NOMO-1 (cell line): Measurements from ENCODE around the gene CNIH3.
"Not testable (repeated sequence)": the region's sequence is repeated elsewhere in the genome, so short reads cannot be mapped to it uniquely, and the experiment has no call there.

Experiments
- DNase-seq, 2 experiments: peaks; one replicate each; lab custom pipeline; 2025; ENCODE audit not compliant: unreplicated experiment in 2 of 2; lab: John Stamatoyannopoulos, UW

Gene CNIH3

DNA sequence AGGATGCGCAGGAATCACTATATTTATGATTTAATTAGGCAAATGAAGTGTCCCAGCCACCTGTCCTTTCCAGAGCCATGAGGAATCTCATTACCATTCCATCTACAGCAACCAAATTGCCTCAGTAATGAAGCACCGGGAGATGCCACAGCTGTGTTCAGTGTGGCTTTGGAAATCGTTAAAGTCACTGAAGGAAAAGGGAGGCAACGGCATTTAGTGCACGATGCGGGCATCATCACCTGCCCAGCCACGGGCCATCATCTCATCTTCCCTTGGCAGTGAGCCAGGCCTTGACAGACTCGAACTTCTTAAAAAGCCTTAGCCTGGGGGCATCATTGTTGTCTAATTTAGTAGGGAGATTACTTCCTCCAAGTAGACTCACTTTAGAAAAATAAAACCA is 67.8 kb downstream of the CNIH3 start:
- no peak for DNase-seq

DNA sequence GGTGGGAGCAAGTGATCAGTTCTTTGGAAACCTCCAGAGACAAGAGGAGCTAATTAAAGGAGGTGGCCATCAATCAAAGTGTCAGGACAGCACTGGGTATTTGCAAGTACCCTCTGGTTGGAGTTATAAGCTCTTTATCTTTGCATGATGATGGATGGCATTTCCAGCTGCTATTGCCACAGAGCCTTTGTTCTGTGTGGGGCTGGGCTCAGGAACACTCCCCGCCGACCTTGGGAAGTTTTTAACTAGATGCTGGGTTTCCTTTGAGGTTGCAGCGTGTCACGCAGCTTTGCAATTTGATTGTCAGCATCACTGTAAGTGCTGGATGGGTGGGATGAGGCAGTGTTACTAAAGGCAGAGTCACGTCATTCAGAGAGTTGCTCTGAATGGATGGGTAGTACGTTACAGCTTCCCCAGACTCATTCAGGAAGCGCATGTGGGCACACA is 68.9 kb downstream of the CNIH3 start:
- no peak for DNase-seq

DNA sequence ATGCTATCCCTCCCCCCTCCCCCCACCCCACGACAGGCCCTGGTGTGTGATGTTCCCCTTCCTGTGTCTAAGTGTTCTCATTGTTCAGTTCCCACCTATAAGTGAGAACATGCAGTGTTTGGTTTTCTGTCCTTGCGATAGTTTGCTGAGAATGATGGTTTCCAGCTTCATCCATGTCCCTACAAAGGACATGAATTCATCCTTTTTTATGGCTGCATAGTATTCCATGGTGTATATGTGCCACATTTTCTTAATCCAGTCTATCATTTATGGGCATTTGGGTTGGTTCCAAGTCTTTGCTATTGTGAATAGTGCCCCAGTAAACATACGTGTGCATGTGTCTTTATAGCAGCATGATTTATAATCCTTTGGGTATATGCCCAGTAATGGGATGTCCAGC is 70.0 kb downstream of the CNIH3 start:
- DNase-seq = not testable (repeated sequence)

DNA sequence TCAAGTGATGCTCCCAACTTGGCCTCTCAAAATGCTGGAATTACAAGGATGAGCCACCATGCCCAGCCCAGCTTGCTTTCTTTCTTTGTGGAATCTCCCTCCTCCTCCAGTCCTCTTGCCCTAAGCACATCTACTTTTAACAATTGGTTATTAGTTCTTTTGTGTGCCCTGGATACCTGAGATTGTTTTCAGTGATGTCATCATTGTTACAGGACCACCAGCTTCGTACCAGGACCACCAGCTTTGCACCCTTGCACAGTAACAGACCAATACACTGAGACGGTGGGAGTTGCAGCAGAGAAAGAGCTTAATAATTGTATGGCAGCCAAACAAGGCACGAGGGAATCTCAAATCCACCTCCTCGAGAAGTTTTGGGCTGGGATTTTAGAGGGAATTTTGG is 71.3 kb downstream of the CNIH3 start:
- DNase-seq = no peak

DNA sequence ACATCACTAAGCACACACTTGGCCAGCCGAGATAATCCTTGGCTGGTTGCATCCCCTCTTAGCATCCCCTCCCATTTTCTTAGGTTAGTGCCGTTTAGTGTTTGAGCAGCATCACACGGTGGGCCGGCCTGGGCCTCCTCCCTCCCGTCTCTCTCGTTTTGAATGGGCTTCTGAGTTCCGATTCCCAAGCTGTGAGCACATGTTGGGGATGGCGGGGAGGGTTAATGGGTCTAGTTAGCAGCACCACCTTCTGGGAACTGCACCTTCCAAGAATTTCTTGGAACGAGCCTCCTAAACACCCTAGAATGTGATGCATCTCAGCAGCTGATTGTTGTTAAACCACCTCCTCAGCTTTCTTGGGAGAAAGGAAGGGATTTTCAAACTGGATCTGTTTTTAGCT is 73.3 kb downstream of the CNIH3 start:
- no peak for DNase-seq

DNA sequence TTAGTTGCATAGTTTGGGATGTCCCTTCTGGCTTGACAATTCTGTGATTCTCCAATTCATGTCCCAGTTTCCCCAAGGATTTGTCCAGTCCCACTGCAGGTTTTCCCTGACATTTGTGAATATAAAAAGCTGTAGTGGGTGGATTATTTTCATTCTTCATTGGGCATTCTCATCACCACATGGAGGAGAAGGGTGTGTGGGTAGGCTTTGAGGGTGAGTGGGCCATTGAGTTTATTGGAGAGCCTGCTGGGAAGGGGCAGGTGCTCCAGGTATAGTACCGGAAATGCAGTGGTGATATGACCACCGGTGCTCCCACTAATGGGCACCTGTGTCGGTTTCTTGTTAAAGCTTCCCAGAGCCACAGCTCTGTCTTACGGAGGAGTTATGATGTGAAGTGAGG is 74.5 kb downstream of the CNIH3 start:
- DNase-seq = no peak

DNA sequence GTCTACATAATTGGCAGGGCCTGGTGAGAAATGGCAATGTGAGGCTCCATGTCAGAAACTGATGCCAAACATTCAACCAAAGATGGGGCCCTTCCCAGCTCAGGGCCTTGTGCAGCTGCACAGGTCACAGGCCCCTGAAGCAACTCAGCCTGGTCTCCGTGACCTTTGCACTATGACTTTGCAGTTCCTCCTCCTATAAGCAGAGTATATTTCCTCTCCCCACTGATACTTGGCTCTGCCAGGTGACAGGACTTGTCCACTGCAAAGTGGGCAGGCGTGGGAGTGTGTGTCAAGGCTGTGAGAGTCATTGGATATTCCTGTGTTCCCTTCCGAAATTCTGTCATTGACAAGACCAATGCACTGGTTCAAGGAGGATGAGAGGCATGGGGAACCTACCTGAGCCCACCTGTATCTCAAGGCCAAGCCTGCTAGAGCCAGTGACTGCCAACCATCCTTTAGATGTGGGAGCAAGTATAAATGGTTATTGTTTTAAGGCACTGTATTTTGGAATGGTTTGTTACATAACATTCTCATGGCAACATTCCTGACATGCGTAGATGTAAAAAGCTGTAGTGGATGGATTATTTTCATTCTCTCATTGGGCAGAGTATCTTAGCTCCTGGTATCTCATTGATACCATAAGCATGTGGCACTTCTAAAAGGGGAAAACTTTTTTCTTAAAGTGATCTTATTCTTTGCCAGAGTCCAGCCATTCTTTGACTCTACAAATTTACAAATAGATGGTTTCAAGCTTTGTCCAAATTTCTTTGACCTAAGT is 75.2 kb downstream of the CNIH3 start:
- no peak for DNase-seq

DNA sequence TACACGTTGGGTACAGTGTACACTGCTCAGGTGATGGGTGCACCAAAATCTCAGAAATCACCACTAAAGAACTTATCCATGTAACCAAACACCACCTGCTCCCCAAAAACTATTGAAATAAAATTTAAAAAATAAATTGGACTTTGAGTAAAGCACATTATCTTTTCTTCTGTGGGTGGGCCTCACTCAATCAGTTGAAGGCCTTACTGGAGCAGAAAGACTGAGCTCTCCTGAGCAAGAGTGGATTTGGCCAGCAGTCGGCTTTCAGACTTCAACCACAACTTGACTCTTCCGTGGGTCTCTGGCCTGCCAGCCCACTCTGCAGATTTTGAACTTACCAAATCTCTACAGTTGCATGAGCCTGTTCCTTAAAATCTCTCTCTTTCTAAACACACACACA is 78.9 kb downstream of the CNIH3 start:
- no peak for DNase-seq

DNA sequence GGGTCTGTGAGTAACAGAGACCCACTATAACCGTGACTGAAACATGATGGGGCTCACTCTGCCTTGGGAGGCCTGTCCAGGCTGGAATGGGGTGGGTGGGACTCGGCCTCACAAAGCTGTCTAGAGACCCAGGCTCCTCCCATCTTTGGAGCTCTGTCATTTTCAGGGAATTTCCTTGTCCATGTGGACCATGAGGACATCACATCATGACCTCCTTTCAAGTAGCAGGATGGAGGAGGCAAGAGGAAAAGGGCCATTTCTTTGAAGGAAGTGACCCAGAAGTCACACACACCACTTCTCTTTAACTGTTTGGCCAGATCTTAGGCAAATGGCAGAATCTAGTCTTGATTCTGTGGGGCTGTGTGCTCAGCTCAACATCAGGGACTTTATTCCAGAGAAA is 79.9 kb downstream of the CNIH3 start:
- DNase-seq = no peak

DNA sequence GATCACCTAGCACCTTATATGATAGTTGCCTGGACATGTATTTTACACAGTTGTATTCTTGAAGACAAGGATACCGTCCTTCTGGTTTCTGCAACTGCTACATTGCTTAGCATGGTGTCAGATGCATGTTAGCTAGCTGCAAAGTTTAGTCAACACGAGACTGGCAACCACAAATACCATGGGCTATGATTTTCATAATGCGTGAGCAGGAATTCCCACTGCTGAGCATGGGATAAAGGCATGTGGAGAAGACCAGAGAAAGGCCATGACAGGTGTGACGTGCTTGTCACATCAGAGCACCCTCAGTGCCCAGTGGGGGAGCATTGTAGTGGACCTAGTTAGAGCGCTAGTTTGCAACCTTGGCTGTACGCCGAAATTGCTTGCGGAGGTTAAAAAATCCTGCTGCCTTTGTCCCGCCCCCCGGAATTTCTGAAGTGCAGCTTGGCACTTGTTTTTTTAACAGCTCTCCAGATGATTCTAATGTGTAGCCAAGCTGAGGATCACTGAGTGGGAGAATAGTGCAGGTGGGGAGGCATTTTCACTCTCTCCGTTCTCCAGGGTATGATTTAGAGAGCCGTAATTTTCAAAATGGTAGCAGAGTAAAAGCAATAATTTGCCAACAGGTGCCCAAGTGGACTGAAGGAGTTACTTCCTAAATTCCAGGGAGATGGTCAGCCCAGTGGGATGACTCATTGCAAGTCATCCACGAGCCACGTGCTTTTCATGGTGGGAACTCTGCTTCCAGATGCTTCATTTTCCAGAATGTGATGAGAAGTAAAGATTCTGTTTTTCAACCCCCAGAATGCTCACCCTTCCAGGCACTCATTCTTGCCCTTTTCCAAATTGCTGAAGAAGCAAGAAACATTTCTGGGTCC is 81.0 kb downstream of the CNIH3 start:
- no peak for DNase-seq

DNA sequence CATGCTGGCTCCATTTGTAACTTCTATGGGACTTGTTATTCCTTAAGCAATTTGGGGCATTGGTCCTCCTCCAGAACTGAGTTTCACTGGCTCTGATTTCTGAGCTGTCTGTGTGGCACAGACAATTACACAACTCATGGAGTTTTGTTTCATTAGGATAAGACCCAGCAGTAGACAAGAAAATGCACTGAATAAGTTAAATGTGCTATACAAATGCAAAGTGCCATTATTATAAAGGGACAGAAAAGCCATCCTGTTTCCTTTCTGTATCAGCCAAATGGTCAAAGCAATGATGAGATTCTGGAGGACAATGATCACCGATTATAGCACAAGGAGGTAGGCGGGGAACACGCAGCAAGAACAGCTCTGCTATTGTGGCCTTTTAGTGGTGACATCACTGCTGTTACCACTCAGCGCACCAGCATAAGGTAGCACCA is 81.9 kb downstream of the CNIH3 start:
- DNase-seq = no peak

DNA sequence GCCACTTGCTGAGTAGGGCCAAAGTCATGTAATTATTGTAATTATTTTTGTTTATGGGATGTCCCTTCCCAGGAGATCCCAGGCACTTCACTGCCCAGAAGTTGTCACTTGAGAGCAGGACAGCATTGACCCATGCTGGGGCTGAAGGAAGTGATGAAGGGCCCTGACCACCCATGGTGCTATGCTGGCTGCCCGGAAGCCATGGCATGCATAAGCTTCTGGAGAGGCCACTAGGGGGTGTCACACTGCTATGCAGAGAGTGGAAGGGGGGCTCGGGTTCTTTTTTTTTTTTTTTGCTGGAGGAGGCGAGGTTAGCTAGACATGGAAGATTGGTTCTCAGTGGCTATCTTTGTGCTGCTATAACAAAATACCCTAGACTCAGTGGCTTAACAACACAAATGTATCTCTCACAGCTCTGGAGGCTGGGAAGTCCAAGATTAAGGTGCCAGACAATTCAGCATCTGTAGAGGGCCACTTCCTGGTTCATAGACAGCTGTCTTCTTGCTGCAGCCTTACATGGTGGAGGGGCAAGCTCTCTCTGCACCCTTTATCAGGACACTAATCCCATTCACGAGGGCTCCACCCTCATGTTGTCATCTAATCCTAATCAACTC is 84.9 kb downstream of the CNIH3 start:
- DNase-seq = no peak

DNA sequence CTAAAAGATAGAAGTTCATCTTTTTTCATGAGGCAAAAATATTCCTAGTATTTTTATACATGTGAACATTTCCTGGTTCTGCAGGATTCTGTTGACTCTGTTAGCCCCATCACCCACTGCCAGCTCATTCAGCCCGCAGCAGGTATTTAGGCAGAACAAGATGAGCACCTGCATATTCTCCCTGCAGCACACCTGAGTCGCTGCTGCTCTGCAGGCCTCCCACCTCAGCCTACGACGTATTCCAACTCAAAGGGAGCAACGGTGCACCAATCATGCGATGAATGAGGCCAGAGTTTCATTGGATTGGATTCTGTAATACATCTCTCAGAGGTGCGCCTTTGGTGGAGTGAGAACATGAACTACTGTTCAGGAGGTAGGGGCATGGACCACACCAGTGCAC is 87.6 kb downstream of the CNIH3 start:
- no peak for DNase-seq

DNA sequence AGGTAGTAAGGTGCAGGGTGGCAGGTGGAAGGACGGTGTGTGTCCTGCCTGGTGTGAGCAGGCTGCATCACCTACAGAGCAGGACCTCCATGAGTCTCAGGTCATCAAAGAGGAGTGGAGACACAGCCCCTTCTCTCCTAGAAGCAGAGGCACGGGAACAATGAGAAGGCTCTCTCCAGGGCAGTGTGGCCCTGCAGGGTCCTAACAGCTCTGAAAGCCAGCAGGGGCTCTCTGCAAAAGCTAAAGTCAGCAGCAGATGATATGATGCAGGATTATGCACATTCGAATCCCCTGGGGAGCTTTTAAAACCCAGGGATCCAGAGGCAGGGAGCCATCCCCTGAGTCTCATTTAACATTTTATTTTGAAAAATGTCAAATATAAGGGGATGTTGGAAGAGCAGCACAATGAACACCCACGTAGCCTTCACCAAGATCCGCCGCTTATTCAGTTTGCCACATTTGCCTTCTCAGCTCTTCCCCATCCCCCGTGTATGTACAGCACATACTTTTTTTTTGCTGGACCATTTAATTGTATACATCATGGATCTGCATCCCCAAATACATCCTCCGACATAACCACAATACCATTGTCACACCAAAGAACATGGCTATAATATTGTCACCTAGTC is 88.1 kb downstream of the CNIH3 start:
- no peak for DNase-seq

DNA sequence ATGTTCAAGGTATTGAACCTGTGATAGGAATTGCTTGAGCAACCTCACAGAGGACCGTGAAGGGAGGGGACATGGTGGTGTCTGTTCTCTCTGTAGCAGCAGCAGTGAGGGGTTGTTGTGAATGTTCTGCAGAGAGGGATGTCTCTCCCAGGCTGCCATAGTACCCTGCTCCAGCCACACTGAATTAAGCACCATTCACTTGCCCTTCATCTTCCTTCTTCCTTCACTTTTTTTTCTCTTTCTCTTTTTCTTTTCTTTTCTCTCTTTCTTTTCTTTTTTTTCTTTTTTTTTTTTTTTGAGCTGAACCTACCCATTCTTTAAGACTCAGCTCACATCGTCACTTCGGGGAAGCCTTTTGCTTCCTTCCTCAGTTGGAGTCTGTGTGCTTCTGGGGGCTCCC is 89.5 kb downstream of the CNIH3 start:
- no peak for DNase-seq

DNA sequence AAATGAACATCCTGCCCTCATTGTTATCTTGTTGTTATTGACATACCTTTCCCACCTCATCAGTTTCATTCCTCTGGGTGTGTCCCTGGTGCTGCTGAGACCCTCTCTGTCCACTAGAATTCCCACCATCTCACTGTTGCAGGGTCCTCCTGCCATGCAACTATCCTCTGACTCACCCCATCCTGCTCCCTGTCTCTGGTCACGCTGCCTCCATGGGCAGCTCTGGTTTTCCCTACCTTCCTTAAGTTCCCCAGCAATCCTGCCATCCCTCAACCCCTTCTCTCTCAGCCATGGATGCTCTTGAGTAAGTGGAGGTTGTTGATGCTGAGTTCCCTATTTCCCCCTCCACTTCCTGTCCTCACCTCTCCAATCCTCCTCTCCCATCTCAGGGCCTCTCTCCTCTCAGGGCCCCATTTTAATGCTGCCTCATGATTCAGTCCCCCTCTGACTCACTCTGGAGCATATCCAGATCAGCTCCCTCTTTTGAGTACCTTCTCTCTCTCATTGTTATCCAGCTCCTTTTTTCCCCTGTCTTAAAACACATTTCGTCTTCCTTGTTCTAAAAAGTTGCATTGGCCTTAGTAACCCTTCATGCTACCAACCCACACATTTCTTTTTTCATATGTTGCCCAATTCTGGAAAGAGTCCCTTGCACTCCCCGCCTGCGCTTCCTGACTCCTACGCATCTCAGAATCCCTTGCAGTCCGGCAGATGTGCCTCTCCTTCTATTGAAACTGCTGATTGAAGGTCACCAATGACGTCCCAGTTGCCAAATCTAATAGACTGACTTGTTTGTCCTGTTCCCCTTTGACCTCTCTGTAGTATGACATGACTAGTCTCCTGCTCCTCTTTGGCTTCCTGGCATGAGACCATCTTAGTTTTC is 92.0 kb downstream of the CNIH3 start:
- DNase-seq = no peak

DNA sequence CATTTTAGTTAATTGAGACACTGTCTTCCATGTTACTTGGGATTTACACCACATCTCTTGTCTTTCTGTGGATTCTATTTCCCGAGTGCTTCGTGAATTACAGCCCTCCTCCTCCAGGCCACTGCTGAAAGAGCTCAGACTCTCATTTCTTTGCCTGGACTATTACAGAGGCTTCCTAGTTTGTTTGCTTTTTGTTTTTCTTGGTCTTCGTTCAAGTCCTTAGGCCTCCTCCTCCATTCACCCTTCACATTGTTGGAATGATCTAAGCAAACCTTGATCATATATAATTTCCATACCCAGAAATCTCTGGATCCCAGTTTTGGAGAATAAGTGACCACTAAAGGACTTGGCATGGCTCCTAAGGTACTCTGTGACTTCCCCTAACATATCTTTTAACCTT is 94.1 kb downstream of the CNIH3 start:
- no peak for DNase-seq

DNA sequence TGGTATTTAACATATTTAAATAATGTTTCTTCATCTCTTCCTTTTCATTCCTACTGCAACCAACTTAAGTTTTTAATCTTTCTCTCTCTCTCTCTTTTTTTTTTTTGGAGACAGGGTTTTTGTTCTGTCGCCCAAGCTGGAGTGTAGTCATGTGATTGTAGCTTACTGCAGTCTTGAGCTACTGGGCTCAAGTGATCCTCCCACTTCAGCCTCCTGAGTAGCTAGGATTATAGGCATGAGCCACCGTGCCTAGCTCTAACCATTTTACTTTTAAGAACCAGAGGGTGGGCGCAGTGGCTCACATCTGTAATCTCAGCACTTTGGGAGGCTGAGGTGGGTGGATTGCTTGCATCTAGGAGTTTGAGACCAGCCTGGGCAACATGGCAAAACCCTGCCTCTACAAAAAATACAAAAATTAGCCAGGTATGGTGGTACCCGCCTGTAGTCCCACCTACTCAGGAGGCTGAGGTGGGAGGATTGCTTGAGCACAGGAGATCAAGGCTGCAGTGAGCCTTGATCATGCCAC is 95.2 kb downstream of the CNIH3 start:
- DNase-seq = not testable (repeated sequence)

DNA sequence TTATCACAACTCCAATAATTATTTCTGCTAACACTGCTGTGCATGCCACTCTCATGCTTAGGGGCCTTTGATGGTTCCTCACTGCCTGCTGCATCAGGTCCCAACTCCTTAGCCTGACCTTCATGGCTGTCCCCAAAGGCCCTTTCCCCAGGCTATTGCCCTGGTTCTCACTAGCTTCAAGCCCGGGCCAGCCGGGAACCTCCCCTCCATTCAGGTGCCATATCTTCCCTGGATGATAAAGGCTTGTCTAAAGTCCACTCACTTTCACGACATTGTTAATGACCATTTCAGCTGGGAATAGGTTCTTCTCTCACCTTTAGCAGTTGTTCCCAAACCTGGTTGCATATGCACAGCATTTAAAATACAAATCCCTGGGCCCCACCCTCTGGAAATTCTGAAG is 95.8 kb downstream of the CNIH3 start:
- no peak for DNase-seq

DNA sequence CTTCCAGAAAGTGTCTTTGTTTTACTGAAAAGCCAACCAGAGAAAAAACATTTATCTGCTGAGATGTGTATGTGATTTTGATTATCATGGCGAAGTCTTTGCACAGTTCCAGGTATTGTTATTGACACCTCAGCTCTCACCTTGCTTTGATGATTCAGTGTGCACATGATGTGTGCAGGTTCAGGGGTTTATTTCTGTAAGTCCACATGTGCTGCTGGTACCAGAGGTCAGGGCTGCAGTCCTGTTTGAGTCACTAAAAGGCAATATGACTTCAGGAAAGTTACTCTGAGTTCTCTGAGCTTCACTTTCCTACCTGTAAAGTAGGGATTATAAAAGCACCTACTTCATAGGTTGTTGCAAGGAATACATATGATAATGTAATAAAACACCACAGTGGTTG is 97.1 kb downstream of the CNIH3 start:
- no peak for DNase-seq
